IgD-negative memory B cell (primary cell): ENCODE data around the gene GPR33. TPM values are rescaled to one million over a fixed set of nuclear protein-coding genes. Genes with fewer than 3 reads are reported as not detected.
"Not testable (repeated sequence)": the region's sequence is repeated elsewhere in the genome, so short reads cannot be mapped to it uniquely, and the experiment has no call there.

Source experiments
- H3K27ac Mint-ChIP-seq, 3 donors: one replicate each; pipeline ENCODE4 v1.8.0; 2020 to 2022; ENCODE audit warnings: mild to moderate bottlenecking in 3 of 3, mixed read lengths in 3 of 3, moderate library complexity in 1 of 3
- H3K27me3 Mint-ChIP-seq: one replicate; pipeline ENCODE4 v1.8.0; 2021; ENCODE audit warnings: mixed read lengths
- H3K36me3 Mint-ChIP-seq: one replicate; pipeline ENCODE4 v1.8.0; 2020; ENCODE audit warnings: mild to moderate bottlenecking, mixed read lengths
- H3K4me1 Mint-ChIP-seq, 3 donors: one replicate each; pipeline ENCODE4 v1.8.0; 2020 to 2022; ENCODE audit warnings: mixed read lengths in 3 of 3, mild to moderate bottlenecking in 1 of 3
- H3K4me3 Mint-ChIP-seq, 4 donors: one replicate each; pipeline ENCODE4 v1.8.0; 2020 to 2022; ENCODE audit warnings: mild to moderate bottlenecking in 4 of 4, mixed read lengths in 4 of 4, moderate library complexity in 3 of 4
- H3K9me3 Mint-ChIP-seq, 3 donors: one replicate each; pipeline ENCODE4 v1.8.0; 2020 to 2021; ENCODE audit warnings: mixed read lengths in 3 of 3, mild to moderate bottlenecking in 1 of 3
- polyA plus RNA-seq: library from polyadenylated mRNA; unstranded; fragments of 300-500 nt; fragmentation: Illumina TruSeq; gene quantifications from one replicate; pipeline ENCODE4 v1.2.3, GENCODE V29; 2021

GPR33 gene
- polyA plus RNA-seq, 1 donor from 2014 or later = not detected

- Mint-ChIP-seq H3K27ac (no peak overlapping the region), H3K4me1 (no peaks in the 10 kb centered on the region), H3K4me3 (no peak overlapping the region)
Measured at GRCh38 chr14:31441273-31442111, 46.3 kb downstream of the GPR33 start.

DNA sequence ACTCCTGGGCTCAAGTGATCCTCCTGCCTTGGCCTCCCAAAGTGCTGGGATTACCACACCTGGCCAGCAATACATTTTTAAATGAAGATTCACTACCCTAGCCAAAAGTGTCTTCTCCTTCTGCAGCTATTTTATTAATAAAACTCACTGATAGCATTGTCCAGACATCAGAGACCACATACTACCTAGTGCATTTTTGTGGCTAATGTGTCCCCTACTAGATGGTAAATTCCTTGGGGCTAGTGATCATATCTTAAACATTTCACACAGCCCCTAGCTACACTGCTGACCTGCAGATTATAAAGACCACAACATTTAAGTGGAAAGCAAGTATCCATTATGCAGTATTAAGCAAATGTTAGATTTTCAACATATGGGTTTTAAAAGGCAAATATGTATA lies 47.6 kb downstream of the GPR33 start:
- Mint-ChIP-seq H3K4me1 (peaks cover 0 to 5% (median 1%) of the 10 kb centered on the region in 3 donors), H3K27ac (no peak overlapping the region), H3K9me3 (no peaks in the 10 kb centered on the region), H3K4me3 (no peak overlapping the region), H3K27me3 (no peaks in the 10 kb centered on the region), H3K36me3 (peaks cover 6% of the 10 kb centered on the region)

More at GRCh38 chr14:31441273-31442111, 46.3 kb downstream of the GPR33 start:
- peaks cover 9% of the 10 kb centered on the region for H3K36me3 Mint-ChIP-seq
- no peaks in the 10 kb centered on the region for H3K27me3 Mint-ChIP-seq
- no peaks in the 10 kb centered on the region for H3K9me3 Mint-ChIP-seq

GRCh38 chr14:31439561-31439960 lies 48.3 kb downstream of the GPR33 start:
- H3K36me3 Mint-ChIP-seq = peaks cover 6% of the 10 kb centered on the region
- H3K9me3 Mint-ChIP-seq = no peaks in the 10 kb centered on the region
- peaks cover 0 to 5% (median 1%) of the 10 kb centered on the region in 3 donors for H3K4me1 Mint-ChIP-seq
- no peak overlapping the region for H3K27ac Mint-ChIP-seq
- H3K4me3 Mint-ChIP-seq = no peak overlapping the region
- H3K27me3 Mint-ChIP-seq = no peaks in the 10 kb centered on the region

- not testable (repeated sequence) for H3K4me1 Mint-ChIP-seq, H3K9me3 Mint-ChIP-seq, H3K4me3 Mint-ChIP-seq, H3K27me3 Mint-ChIP-seq, H3K27ac Mint-ChIP-seq
- H3K36me3 Mint-ChIP-seq = peaks cover 15% of the 10 kb centered on the region
Measured at GRCh38 chr14:31437045-31437691, 50.7 kb downstream of the GPR33 start.

GRCh38 chr14:31435276-31435675 lies 52.6 kb downstream of the GPR33 start:
- Mint-ChIP-seq H3K4me3 (no peak overlapping the region), H3K27me3 (no peaks in the 10 kb centered on the region), H3K27ac (no peak overlapping the region), H3K9me3 (peaks cover 0 to 7% (median 6%) of the 10 kb centered on the region in 3 donors), H3K4me1 (peaks cover 0 to 5% (median 1%) of the 10 kb centered on the region in 3 donors), H3K36me3 (peaks cover 17% of the 10 kb centered on the region)

Other genes with a start within 250 kb of the GPR33 start
- gene HEATR5A, start 67.5 kb downstream of the GPR33 start, polyA plus RNA-seq = 10.2 TPM
- gene DTD2, start 30.5 kb downstream of the GPR33 start, polyA plus RNA-seq = 22.1 TPM
- 9.6 TPM for gene NUBPL, start 73.4 kb upstream of the GPR33 start, polyA plus RNA-seq